Muscle layer of colon (tissue), 2 donors: Measurements from ENCODE around the gene SLC38A1.
A peak's percentile ranks its signal among the peaks of the same experiment; 100 is the strongest.

ENCODE experiments used
- H3K27ac ChIP-seq: one replicate; pipeline ENCODE4 v1.7.0; 2013; ENCODE audit warnings: low read depth, mild to moderate bottlenecking, low read length, moderate library complexity
- H3K27me3 ChIP-seq, 2 donors: one replicate each; pipeline ENCODE4 v1.7.0; 2013; ENCODE audit warnings: low read length in 2 of 2, mild to moderate bottlenecking in 2 of 2; ENCODE audit not compliant: insufficient read depth in 2 of 2, control insufficient read depth in 1 of 2
- H3K36me3 ChIP-seq: one replicate; pipeline ENCODE4 v1.7.0; 2013; ENCODE audit warnings: mild to moderate bottlenecking, low read length; ENCODE audit not compliant: insufficient read depth
- H3K4me1 ChIP-seq: one replicate; pipeline ENCODE4 v1.7.0; 2013; ENCODE audit warnings: mild to moderate bottlenecking, low read length; ENCODE audit not compliant: insufficient read depth
- H3K4me3 ChIP-seq, 2 donors: one replicate each; pipeline ENCODE4 v1.7.0; 2013; ENCODE audit warnings: low read length in 2 of 2, low read depth in 1 of 2, mild to moderate bottlenecking in 1 of 2, moderate library complexity in 1 of 2
- H3K9ac ChIP-seq: one replicate; pipeline ENCODE4 v1.7.0; 2013; ENCODE audit warnings: low read length
- H3K9me3 ChIP-seq: one replicate; pipeline ENCODE4 v1.7.0; 2013; ENCODE audit warnings: mild to moderate bottlenecking, low read length
- donor health status: abdominal sarcoma.
- donor health status: Adenocarcinoma of cecum.

The SLC38A1 gene

GRCh38 chr12:46212108-46212982 lies 56.5 kb downstream of the SLC38A1 start:
- Histone ChIP-seq H3K27me3 (no peaks in the 10 kb centered on the region), H3K4me1 (peaks cover 56% of the 10 kb centered on the region), H3K9ac (no peak overlapping the region), H3K36me3 (no peaks in the 10 kb centered on the region), H3K9me3 (no peaks in the 10 kb centered on the region), H3K4me3 (no peak overlapping the region), H3K27ac (no peak overlapping the region)

- H3K9me3 ChIP-seq: no peaks in the 10 kb centered on the region
- no peak overlapping the region for H3K4me3 ChIP-seq
- H3K27ac ChIP-seq: no peak overlapping the region
- H3K36me3 ChIP-seq: no peaks in the 10 kb centered on the region
- peaks cover 60% of the 10 kb centered on the region for H3K4me1 ChIP-seq
- H3K9ac ChIP-seq: no peak overlapping the region
- no peaks in the 10 kb centered on the region for H3K27me3 ChIP-seq
These were observed 57.9 kb downstream of the SLC38A1 start for GRCh38 chr12:46210873-46211439.

GRCh38 chr12:46209914-46210872 lies 58.6 kb downstream of the SLC38A1 start:
- no peak overlapping the region for H3K4me3 ChIP-seq

GRCh38 chr12:46209170-46209569 lies 59.7 kb downstream of the SLC38A1 start:
- peak overlapping the region; percentile 52 for H3K27ac ChIP-seq
- no peaks in the 10 kb centered on the region for H3K9me3 ChIP-seq
- H3K36me3 ChIP-seq: peaks cover 1% of the 10 kb centered on the region
- H3K27me3 ChIP-seq: no peaks in the 10 kb centered on the region
- H3K9ac ChIP-seq: no peak overlapping the region
- H3K4me3 ChIP-seq: no peak overlapping the region
- peaks cover 59% of the 10 kb centered on the region for H3K4me1 ChIP-seq

More at GRCh38 chr12:46209914-46210872, 58.6 kb downstream of the SLC38A1 start:
- Histone ChIP-seq H3K9ac (no peak overlapping the region), H3K4me1 (peaks cover 66% of the 10 kb centered on the region), H3K9me3 (no peaks in the 10 kb centered on the region), H3K27me3 (no peaks in the 10 kb centered on the region), H3K36me3 (no peaks in the 10 kb centered on the region), H3K27ac (peak overlapping the region; percentile 52)

- Histone ChIP-seq H3K9me3 (no peaks in the 10 kb centered on the region), H3K4me1 (peaks cover 59% of the 10 kb centered on the region), H3K9ac (no peak overlapping the region), H3K4me3 (no peak overlapping the region), H3K36me3 (peaks cover 9% of the 10 kb centered on the region), H3K27ac (no peak overlapping the region), H3K27me3 (no peaks in the 10 kb centered on the region)
These were observed 60.5 kb downstream of the SLC38A1 start for GRCh38 chr12:46208370-46208769.

GRCh38 chr12:46207644-46208043 lies 61.2 kb downstream of the SLC38A1 start:
- Histone ChIP-seq H3K9me3 (no peaks in the 10 kb centered on the region), H3K9ac (no peak overlapping the region), H3K4me3 (no peak overlapping the region), H3K4me1 (peaks cover 55% of the 10 kb centered on the region), H3K27ac (no peak overlapping the region), H3K27me3 (no peaks in the 10 kb centered on the region), H3K36me3 (peaks cover 13% of the 10 kb centered on the region)

GRCh38 chr12:46206471-46206870 lies 62.4 kb downstream of the SLC38A1 start:
- no peaks in the 10 kb centered on the region for H3K9me3 ChIP-seq
- no peak overlapping the region for H3K9ac ChIP-seq
- no peak overlapping the region for H3K27ac ChIP-seq
- H3K27me3 ChIP-seq: no peaks in the 10 kb centered on the region
- H3K4me3 ChIP-seq: no peak overlapping the region
- peaks cover 16% of the 10 kb centered on the region for H3K36me3 ChIP-seq
- H3K4me1 ChIP-seq: peaks cover 50% of the 10 kb centered on the region

GRCh38 chr12:46205294-46205693 lies 63.5 kb downstream of the SLC38A1 start:
- no peak overlapping the region for H3K27ac ChIP-seq

DNA sequence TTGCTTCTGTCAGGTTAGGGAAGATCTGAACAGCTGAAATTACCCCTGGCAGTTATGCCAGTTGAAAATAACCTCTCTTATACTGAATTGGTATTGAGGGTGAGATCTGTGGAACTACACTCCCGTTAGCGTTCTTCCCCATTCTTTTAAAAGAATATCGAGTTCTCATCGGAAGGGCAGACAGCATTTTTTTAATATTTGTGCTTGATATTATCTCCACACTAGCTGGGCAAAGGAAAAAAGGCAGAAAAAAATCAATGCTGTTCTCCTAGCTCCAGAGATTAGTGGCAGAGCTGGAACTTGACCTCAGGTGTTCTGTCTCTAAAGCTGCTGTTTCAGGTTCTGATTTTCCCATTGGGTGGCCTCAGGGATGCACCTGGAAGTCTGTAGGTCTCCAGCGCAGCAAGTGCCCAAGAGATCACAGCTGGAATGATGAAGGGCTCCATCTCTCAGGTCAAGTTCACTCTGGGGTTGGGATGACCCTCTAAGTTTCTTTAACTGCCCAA lies 67.5 kb downstream of the SLC38A1 start:
- Histone ChIP-seq H3K4me3 (no peak overlapping the region), H3K36me3 (peaks cover 43% of the 10 kb centered on the region), H3K27ac (no peak overlapping the region), H3K9me3 (no peaks in the 10 kb centered on the region), H3K4me1 (peaks cover 7% of the 10 kb centered on the region), H3K27me3 (no peaks in the 10 kb centered on the region), H3K9ac (no peak overlapping the region)

More at GRCh38 chr12:46205294-46205693, 63.5 kb downstream of the SLC38A1 start:
- no peaks in the 10 kb centered on the region for H3K27me3 ChIP-seq
- peaks cover 20% of the 10 kb centered on the region for H3K36me3 ChIP-seq
- H3K9ac ChIP-seq: no peak overlapping the region
- no peaks in the 10 kb centered on the region for H3K9me3 ChIP-seq
- no peak overlapping the region for H3K4me3 ChIP-seq
- H3K4me1 ChIP-seq: peaks cover 40% of the 10 kb centered on the region

DNA sequence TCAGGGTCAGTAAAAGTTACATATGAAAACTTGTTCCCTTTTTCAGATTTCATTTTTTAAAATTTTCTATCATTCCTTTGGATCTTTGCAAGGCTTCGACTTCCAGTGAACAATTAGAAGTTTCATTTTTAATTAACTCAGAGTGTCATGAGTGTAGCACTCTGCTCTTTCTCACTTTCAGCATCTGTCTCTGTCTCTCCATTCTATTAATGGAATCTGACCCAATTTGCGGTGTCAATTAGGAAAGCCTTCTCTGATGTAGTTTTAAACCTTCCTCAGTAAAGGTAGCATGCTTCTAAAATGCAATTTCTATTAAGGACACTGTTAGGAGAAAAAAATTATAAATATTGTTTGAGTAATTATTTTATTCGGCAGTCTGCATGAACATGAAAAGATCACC lies 68.3 kb downstream of the SLC38A1 start:
- H3K27me3 ChIP-seq: no peaks in the 10 kb centered on the region
- no peak overlapping the region for H3K27ac ChIP-seq
- no peaks in the 10 kb centered on the region for H3K9me3 ChIP-seq
- H3K9ac ChIP-seq: no peak overlapping the region
- peaks cover 3% of the 10 kb centered on the region for H3K4me1 ChIP-seq
- H3K36me3 ChIP-seq: peaks cover 51% of the 10 kb centered on the region
- no peak overlapping the region for H3K4me3 ChIP-seq

DNA sequence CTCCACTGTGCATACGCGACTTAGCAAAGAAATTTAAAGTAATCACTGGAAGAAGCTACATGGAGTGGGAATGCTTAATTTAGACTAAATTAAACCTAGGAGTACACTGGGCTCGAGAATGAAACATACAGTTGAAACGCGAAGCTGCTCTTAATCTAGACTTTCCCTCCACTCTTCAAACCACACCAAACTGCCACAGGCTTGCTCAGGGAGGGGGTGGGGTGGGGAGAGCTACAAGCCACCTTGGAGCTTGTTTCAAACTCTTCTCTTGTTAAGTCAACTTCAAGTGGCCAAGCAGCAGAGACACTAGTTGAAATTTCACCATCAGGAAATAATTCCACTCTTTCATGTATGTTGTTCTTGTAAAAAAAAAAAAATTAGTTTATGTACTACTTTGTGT lies 69.9 kb downstream of the SLC38A1 start:
- Histone ChIP-seq H3K36me3 (peaks cover 53% of the 10 kb centered on the region), H3K9me3 (no peaks in the 10 kb centered on the region), H3K4me3 (no peak overlapping the region), H3K27ac (no peak overlapping the region), H3K9ac (no peak overlapping the region), H3K4me1 (no peaks in the 10 kb centered on the region), H3K27me3 (no peaks in the 10 kb centered on the region)
